HG02588 (cell line): ENCODE measurements around the gene PPM1B.
"Not testable (repeated sequence)": the region's sequence is repeated elsewhere in the genome, so short reads cannot be mapped to it uniquely, and the experiment has no call there.

ENCODE experiments used
- ATAC-seq: cut with Tn5 transposase; IDR thresholded peaks from one replicate; pipeline ENCODE4 v1.9.1; 2021; ENCODE audit warnings: mild to moderate bottlenecking, moderate library complexity; ENCODE audit not compliant: unreplicated experiment

PPM1B gene

DNA sequence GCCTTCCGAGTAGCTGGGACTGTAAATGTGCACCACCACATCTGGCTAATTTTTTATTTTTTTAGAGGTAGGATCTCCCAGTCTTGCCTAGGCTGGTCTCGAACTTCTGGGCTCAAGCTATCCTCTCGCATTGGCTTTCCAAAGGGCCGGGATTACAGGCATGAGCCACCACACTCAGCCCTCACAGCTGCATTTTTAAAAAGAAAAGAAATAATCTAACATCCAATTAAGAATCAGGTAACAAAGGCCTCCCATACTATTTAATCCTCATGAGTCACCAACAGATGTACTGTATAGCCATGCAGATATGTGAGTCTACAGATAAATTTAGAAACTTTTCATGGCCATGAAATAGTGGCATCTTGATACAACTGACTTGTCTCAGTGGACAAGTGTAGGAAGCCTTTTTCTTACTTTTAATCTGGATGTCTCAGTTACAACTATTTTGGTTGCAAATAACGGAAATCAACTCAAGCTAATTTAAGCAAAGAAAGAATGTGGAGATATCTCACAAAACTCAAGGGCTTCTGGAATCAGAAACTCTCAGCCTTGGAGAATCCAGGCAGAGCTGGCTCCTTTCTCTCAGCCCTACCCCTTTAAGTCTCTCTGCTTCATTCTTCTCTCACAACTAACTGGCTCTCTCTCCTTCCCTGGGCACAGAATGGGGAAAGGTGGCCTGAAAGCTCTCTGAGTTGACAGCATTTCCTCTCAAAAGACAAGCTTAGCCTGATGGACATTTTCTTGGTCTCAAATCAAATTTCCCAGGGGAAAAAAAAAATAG lies 12.8 kb upstream of the PPM1B start:
- no peak for ATAC-seq

DNA sequence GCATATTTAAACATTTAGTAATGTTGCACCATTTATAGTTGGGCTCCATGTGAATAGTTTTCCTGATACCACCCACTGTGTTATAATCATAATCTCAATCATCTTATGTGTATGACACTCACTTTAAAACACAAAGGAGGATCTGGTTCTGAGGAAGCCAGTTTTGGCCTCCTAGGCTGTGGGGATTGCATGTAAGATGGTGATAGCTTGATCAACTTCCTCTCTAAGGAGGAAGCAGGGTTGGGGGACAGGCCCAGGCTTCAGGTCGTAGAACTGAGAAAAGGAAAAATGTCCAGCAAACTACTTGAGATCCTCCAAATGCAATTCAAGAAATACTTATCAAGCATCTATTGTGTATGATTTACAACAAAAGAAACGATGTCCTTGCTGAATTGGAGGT lies 4.9 kb upstream of the PPM1B start:
- ATAC-seq = no peak

DNA sequence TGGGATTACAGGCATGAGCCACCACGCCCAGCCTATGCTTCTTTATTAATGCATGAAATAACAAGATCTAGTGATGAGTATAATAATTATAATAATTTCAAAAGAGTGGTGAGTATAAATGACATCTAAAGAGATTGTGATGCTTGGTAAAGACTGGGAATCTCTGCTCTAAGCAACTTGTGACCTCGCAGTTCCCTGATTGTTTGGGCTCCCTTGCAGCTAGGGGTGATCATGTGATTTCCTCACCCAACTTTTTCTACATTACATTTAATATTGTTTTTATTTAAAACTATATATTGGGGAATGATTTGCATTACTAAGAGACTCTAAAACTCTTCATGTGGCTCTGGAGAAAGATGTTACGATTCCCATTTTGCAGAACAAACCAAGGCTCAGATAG lies 4.1 kb upstream of the PPM1B start:
- no peak for ATAC-seq

DNA sequence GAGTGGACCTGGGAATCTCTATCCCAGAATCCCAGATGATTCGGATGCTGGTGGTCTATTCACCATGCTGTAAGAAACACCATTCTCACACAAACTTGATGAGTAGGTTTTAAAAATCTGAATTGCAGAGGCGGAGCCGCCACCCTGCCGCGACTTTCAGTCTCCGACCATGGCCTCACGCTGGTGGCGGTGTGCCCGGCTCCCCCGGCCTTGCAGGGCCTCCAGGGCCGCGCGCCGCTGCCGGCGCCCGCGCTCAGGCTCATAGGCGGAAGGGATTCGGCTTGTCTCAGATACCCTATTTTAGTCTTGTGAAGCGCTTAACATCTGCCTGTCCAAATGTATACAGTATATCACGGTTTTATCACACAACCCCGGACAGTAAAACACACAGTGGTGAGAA lies 2.6 kb upstream of the PPM1B start:
- no peak for ATAC-seq

DNA sequence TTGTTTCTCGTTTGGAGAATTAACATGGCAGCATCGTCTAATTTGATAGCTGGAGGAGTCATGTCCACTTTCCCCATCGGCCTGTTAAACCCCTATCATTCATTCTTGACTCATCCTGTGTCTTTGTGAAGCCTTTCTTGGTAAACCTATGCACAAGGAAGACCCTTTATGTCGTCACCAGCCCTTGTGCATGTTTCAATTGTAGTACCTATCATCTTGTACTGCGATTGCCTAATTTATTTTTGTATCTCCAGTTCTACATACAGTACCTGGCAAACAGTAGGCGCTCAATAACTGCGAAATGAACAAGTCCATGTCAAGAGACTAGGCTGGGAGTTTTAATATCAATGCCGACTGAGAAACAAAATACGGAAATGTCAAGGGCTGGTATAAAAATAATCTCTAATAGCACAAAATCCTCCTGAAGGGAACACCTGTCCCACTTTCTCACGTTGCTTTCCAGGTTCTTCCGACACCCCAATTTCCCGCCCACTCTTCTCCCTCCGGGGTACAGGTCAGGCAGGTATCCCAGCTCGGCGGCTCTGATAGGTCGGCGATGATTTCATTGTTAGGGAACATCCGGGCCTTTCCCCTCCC lies 1.3 kb upstream of the PPM1B start:
- no peak for ATAC-seq

DNA sequence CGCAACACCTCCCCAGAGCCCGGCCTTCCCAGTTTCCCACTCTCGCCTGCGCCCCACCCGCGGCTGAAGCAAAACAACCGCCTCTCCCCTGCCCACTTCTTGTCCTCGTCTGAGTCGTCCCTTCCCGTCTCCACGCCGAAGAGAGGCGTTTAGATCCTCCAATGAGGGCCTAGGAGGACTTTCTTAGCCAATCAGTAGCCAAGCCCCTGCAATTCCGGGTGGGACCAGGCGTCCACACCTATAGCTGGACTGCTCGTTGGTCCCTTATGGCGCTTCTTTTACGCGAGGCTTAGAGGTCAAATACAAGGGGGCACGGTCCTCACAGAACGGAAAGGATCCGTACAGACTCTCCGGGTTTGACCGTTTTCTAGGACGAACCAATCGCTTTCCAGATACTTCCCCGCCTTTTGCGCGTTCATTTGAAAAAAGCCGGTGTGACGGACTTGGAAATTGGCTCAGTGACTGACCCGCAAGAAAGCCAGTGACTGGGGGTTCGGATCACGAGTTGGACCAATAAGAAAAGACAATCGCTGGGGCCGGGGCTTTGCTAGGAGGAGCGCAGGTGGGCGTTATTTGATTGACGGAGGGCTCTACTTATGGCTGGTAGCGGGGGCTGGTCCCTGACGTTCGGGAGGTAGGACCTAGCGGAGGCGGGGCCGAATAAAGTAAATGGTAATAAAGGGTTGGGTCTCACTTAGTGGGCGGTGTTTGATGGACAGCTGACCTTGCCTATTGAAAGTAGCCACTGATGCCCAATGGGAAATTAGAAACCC lies 581 bp upstream of the PPM1B start:
- ATAC-seq = peak; percentile 85

DNA sequence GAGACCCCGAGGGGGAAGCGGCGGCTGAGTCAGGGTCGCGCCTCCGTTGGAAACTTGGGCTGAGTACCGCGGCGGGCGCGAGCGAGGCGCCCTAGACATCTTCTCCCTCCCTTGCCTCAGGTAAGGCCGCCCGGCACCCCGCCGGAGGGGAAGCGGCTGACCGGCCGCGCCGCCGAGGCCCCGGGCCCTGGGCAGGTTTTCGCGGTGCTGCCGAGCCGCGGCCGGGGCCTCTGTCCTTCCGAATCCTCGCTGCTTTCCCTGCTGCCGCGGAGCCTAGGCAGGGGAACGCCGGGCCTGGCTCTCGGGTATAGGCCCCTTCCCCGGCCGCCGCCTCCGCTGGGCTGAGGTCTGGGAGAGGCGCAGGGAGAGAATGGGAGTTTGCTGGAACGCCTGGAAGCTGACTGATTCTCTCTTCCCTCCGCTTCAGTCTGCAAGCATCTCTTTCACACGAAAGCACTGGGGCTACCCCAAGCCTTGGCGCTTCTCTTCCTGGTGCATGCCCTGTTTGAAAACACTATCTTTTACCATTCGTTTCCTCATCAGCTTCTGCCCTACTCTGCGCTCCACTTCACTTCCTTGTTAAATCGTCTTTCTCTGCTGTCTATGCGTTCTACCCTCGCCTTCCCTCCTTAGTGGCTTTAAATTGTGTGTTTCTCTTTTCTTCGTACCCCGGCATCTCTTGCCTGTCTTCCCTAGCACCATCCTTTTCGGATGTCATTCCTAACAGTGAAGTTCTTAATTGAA lies 652 bp downstream of the PPM1B start:
- ATAC-seq = peak; percentile 9

DNA sequence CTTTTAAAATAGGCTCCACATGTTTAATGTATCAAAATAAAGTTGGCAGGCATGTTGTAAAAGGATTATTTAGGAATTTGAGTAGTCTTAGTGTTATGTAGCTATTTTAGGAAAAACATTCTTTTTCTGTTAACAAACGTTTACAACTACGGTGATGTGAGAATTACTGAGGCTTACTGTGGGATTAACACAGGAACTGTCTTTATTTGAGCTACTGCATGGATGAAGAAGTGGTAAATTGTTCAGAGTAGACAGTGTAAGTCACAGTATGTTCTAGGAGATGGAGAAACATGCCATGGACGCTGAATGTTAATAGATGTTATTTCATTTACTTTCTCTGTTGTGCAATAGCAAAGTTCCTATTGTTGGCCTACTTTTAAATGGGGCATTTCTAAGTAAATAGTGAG lies 1.6 kb downstream of the PPM1B start:
- no peak for ATAC-seq

DNA sequence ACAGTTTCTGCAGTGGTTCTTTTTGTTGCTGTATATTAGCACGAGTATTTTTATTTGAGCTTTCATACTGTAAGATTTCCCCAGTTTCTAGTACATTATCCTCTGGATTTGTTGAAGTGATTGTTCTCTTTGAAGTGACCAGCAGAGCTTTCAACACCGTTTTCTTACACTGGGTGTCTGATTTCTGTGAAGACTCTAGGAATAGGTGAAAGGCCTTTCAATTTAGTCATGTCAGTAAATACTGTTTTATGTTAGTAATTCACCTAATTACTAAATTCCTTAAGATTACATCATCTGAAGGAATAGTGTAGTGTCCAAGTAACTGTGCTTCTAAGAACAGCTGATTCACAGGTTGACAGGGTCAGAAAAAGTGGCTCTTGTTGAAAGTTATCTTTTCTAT lies 2.3 kb downstream of the PPM1B start:
- no peak for ATAC-seq

DNA sequence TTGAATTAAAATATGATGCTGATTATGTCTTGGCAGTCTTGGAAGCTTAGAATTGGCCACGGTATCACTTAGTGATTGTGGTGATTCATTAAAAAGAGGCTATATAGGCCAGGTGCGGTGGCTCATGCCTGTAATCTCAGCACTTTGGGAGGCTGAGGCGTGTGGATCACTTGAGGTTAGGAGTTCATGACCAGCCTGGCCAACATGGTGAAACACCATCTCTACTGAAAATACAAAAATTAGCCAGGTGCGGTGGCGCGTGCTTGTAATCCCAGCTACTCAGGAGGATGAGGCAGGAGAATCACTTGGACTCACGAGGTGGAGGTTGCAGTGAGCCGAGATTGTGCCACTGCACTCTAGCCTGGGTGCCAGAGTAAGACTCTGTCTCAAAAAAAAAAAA lies 2.8 kb downstream of the PPM1B start:
- ATAC-seq = not testable (repeated sequence)

DNA sequence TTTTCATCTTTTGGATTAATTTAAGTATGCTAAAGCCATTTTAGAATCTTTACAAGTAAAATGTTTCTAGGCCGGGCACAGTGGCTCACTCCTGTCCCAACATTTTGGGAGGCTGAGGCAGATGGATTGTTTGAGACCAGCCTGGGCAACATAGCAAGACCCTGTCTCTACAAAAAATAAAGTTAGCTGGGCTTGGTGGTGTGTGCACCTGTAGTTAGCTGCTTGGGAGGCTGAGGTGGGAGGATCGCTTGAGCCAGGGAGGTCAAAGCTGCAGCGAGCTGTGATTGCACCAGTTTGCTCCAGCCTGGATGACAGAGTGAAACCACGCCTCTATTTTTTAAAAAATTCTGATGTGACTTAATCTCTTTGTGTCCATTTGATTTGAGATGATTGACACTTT lies 3.9 kb downstream of the PPM1B start:
- ATAC-seq = no peak

DNA sequence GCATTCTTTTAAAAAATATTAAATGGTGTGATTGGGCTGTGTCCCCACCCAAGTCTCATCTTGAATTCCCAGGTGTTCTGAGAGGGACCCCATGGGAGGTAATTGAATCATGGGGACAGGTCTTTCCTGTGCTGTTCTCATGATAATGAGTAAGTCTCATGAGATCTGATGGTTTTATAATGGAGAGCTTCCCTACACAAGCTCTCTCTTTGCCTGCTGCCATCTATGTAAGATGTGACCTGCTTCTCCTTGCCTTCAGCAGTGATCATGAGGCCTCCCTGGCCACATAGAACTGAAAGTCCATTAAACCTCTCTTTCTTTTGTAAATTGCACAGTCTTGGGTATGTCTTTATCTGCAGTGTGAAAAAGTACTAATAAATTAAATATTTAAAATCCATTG lies 10.3 kb downstream of the PPM1B start:
- ATAC-seq = no peak

DNA sequence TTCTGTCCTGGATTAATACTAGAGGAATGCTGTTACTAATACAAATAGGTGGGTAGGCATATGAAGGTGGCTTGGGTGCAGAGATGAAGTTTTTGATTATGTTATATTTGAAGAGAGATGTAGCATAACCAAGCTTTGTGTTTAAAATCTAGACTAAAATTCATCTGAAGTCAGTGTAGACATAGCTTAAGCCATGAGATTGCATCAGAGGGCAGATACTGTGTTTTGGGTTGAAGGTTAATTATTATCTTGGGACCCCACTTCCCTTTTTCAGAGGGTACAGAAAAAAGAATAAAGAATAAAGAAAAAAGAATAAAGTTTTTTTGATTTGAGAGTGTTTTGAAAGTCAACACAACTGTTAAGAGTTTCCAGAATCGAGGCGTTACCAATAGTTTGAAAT lies 13.0 kb downstream of the PPM1B start:
- ATAC-seq = no peak

DNA sequence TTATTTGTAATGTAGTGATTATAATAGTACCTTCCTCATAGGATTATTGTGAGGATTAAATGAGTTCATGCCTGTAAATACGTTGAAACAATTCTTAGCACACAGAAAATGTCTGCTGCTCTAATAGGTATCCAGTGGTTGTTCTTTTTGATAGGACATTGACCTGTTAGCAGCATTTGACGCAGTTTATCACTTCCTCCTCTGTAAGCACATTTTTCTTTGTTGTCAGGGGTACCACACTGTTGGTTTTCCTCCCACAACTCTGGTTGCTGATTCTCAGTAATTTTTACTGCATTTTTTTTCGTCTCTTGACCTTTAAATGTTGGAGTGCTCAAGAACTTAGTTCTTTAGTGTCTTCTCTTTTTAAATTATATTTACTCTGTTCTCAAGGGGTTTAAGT lies 15.4 kb downstream of the PPM1B start:
- ATAC-seq = no peak

DNA sequence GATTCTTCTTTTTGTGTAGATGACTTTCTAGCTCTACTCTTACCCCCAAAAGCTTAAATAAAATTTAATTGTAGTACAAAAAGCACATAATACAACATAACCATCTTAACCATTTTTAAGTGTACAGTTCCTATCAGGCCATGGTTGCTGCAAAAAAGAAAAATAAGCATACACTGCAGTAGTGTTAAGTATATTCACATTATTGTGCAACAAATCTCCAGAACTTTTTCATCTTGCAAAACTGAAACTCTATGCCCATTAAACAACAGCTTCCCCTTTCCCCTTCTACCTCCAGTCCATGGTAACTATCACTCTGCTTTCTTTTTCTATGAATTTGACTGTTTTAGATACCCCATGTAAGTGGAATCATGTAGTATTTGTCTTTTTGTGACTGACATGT lies 18.1 kb downstream of the PPM1B start:
- ATAC-seq = no peak

DNA sequence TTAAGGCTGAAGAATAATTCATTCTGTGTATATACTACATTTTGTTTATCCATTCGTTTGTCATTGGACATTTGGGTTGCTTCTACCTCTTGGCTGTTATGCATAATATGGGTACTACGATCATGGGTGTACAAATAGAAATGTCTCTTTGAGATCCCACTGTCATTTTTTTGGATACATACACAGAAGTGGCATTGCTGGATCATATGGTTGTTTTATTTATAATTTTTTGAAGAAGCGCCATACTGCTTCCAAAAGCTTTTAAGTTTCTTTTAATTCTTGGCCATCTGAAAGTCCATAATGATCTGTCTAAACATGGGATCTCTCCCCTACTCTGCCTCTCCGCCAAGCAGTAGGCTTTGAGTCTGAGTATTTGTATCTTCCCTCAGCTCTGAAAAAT lies 18.6 kb downstream of the PPM1B start:
- ATAC-seq = no peak

DNA sequence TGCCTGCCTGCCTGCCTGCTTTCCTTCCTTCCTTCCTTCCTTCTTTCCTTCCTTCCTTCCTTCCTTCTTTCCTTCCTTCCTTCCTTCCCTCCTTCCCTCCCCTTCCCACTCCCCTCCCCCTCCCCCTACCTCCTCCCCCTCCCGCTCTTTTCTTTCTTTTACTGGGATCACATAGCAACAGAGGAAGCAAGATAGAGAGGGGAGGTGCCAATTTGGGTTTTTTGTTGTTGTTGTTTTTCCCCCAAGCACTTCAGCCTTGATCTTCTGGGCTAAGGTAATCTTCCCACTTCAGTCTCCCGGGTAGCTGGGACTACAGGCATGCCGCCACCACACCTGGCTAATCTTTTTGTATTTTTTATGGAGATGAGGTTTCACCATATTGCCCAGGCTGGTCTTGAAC lies 20.0 kb downstream of the PPM1B start:
- ATAC-seq = no peak

DNA sequence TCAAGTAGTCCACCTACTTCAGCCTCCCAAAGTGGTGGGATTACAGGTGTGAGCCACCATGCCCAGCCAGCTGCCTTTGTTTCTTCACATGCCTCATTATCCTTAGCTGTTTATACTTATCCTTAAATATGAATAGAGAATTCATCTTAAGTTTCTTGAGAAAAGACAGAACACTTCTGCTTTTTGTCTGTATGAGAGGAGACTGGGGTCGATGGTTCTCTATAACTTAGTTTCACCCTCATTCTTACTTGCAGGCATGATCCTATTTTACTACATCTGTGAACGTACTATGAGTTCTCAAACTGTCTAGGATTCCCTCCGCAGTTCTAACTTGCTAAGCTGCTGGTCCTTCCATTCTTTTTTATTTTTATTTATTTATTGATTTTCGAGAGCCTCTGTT lies 20.4 kb downstream of the PPM1B start:
- ATAC-seq = no peak

DNA sequence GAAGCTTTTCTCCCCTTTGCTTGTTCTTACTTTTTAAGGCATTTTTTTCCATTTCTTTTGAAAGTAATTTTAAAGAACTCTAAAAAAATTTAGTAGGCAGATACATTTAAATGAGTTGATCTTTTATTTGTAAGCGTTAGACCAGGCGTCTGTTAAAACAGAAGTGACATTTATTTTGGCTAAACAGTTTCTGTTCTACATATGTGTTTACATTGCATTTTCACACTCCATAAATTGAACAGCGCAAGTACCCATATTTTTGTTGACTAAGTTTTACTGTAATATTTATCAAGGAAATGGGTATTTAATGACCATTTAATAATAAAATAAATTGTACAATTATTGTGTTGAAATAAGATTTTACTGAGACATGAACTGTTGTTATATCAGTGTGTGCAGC lies 21.9 kb downstream of the PPM1B start:
- no peak for ATAC-seq

DNA sequence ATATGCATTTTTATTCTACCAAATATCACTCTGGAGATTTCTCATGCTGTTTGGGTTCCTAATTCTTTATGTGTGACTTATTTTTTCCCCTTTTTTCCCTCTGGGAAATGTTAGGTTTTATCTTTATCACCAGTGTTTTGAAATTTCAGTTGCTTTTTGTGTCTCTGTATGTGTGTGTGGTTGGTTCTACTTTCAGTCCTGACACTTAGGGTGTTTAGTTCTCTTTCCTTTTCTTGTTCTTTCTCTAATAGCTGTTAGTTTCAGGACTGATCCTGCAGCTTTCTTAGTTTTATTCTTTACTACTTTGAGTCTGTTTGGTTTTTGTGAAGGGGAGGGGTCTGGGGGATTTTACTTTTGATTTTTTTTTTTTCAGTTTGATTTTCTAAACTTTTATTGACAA lies 23.1 kb downstream of the PPM1B start:
- ATAC-seq = peak; percentile 89

DNA sequence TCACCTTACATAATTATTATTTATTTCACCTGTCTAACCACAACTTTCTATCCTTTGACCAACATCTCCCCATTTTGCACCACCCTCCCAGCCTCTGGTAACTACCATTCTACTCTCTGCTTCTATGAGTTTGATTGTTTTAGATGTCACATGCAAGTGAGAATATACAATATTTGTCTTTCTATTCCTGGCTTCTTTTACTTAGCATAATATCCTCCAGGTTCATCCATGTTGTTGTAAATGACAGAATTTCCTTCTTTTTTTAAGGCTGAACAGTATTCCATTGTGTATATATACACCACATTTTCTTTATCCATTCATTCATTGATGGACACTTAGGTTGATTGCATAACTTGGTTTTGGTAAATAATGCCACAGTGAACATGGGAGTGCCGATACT lies 24.0 kb downstream of the PPM1B start:
- ATAC-seq = no peak
